Neural progenitor cell (in vitro differentiated cells): ENCODE data around the gene PDX1. TPM values are rescaled to one million over a fixed set of nuclear protein-coding genes. Genes with fewer than 3 reads are reported as not detected.

Experiments used
- DNase-seq: peaks from one replicate; pipeline ENCODE4 v3.0.0-alpha.2; 2016; ENCODE audit warnings: low spot score
- H2AFZ ChIP-seq: fragments of 200-600 bp; sonication (generic); replicated peaks from 2 replicates; pipeline ENCODE4 v1.6.1; 2016; ENCODE audit warnings: antibody characterized with exemption
- H3F3A ChIP-seq: fragments of 200-600 bp; sonication (generic); 2 replicates; pipeline ENCODE4 v1.6.1; 2016; ENCODE audit warnings: antibody characterized with exemption, low read depth
- H3K27ac ChIP-seq: fragments of 200-600 bp; sonication (generic); 2 replicates; pipeline ENCODE4 v1.5.1; 2016; ENCODE audit warnings: mild to moderate bottlenecking
- H3K27me3 ChIP-seq: fragments of 200-600 bp; sonication (generic); 2 replicates; pipeline ENCODE4 v1.6.1; 2016; ENCODE audit warnings: mild to moderate bottlenecking, moderate library complexity
- H3K36me3 ChIP-seq: fragments of 200-600 bp; sonication (generic); 2 replicates; pipeline ENCODE4 v1.5.1; 2016
- H3K4me1 ChIP-seq: fragments of 200-600 bp; sonication (generic); 2 replicates; pipeline ENCODE4 v1.6.1; 2016; ENCODE audit warnings: mixed run types
- H3K4me2 ChIP-seq: fragments of 200-600 bp; sonication (generic); 2 replicates; pipeline ENCODE4 v1.6.1; 2016
- H3K4me3 ChIP-seq: fragments of 200-600 bp; sonication (generic); 2 replicates; pipeline ENCODE4 v1.5.1; 2016
- H3K79me2 ChIP-seq: fragments of 200-600 bp; sonication (generic); 2 replicates; pipeline ENCODE4 v1.6.1; 2016; ENCODE audit warnings: low read depth
- H3K9ac ChIP-seq: fragments of 200-600 bp; sonication (generic); 2 replicates; pipeline ENCODE4 v1.6.1; 2016
- H3K9me3 ChIP-seq: fragments of 200-600 bp; sonication (generic); 2 replicates; pipeline ENCODE4 v1.5.1; 2016; ENCODE audit warnings: low read depth
- H4K20me1 ChIP-seq: fragments of 200-600 bp; sonication (generic); 2 replicates; pipeline ENCODE4 v1.6.1; 2016; ENCODE audit warnings: low read depth
- H3K27ac Mint-ChIP-seq: 3 replicates; pipeline ENCODE4 v1.8.0; 2021; ENCODE audit warnings: mixed read lengths
- H3K27me3 Mint-ChIP-seq: 2 replicates; pipeline ENCODE4 v1.8.0; 2022; ENCODE audit warnings: low read depth, mild to moderate bottlenecking, inconsistent platforms, moderate library complexity, mixed read lengths; ENCODE audit not compliant: insufficient read depth
- H3K36me3 Mint-ChIP-seq: 3 replicates; pipeline ENCODE4 v1.8.0; 2021; ENCODE audit warnings: mixed read lengths
- H3K4me1 Mint-ChIP-seq: 3 replicates; pipeline ENCODE4 v1.8.0; 2021; ENCODE audit warnings: mixed read lengths
- H3K4me3 Mint-ChIP-seq: 3 replicates; pipeline ENCODE4 v1.8.0; 2021; ENCODE audit warnings: mild to moderate bottlenecking, moderate library complexity, mixed read lengths
- H3K9me3 Mint-ChIP-seq: 3 replicates; pipeline ENCODE4 v1.8.0; 2020; ENCODE audit warnings: mixed read lengths
- EZH2 ChIP-seq: fragments of 200-600 bp; sonication (generic); IDR thresholded peaks from 2 replicates; pipeline ENCODE4 v1.6.1; 2017; ENCODE audit warnings: antibody characterized with exemption, mild to moderate bottlenecking, moderate library complexity
- EZH2phosphoT487 ChIP-seq: fragments of 200-600 bp; sonication (generic); IDR thresholded peaks from 2 replicates; pipeline ENCODE4 v1.6.1; 2017; ENCODE audit warnings: antibody characterized with exemption
- total RNA-seq: library from RNA; depleted of rRNA; stranded (reverse); fragments of >200 nt; gene quantifications from 2 replicates; pipeline ENCODE4 v1.2.3, GENCODE V29; 2015; ENCODE audit warnings: low replicate concordance
- TF ChIP-seq, protein P1 (sequence below): fragments of 200-600 bp; sonication (generic); IDR thresholded peaks from 2 replicates; pipeline ENCODE4 v1.5.1; 2017; ENCODE audit warnings: antibody characterized with exemption, mild to moderate bottlenecking

Gene PDX1
- total RNA-seq, 1 donor from 2014 or later = not detected

DNA sequence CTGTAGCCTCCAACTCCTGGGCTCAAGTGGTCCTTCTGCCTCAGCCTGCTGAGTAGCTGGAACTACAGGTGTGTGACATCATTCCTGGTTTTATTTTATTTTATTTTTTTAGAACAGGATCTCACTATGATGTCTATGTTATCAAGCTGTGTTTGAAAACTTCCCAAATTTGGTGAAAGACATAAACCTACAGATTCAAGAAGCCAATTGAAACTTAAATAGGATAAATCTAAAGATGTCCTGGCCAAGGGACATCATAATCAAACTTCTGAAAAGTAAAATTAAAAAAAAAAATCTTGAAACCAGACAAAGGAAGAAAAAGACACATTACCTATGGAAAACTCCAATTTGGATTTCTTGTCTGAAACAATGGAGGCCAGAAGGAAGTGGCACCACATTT lies 23.1 kb upstream of the PDX1 start:
- no peak overlapping the region for H3K4me3 ChIP-seq
- no peak for TF ChIP-seq EZH2
- TF ChIP-seq EZH2phosphoT487 = no peak
- TF ChIP-seq, protein P1, sequence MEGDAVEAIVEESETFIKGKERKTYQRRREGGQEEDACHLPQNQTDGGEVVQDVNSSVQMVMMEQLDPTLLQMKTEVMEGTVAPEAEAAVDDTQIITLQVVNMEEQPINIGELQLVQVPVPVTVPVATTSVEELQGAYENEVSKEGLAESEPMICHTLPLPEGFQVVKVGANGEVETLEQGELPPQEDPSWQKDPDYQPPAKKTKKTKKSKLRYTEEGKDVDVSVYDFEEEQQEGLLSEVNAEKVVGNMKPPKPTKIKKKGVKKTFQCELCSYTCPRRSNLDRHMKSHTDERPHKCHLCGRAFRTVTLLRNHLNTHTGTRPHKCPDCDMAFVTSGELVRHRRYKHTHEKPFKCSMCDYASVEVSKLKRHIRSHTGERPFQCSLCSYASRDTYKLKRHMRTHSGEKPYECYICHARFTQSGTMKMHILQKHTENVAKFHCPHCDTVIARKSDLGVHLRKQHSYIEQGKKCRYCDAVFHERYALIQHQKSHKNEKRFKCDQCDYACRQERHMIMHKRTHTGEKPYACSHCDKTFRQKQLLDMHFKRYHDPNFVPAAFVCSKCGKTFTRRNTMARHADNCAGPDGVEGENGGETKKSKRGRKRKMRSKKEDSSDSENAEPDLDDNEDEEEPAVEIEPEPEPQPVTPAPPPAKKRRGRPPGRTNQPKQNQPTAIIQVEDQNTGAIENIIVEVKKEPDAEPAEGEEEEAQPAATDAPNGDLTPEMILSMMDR = no peak
- peaks cover 16% of the 10 kb centered on the region for H3K27me3 Mint-ChIP-seq

DNA sequence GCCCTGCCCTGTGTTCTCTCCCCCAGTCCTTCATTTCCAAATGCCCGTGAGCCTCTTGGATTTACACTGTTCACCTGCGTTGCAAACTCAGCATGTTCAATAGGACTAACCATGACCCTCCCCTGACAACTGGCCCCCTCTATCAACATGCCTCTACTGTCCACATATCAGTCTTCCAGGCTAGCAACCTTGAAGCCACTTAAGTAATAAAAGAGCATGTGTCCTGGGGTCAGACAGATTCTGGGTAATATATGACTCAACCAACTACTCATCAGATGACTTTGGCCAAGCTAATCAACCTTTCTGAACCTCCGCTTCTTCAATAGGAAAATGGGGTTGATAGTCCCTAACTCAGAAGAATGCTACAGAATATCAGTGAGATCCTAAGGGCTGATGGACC lies 15.1 kb upstream of the PDX1 start:
- no peak overlapping the region for H3K9ac ChIP-seq
- Mint-ChIP-seq H3K27ac (no peak overlapping the region), H3K4me3 (no peak overlapping the region), H3K4me1 (no peaks in the 10 kb centered on the region), H3K27me3 (peaks cover 27% of the 10 kb centered on the region), H3K9me3 (no peaks in the 10 kb centered on the region), H3K36me3 (no peaks in the 10 kb centered on the region)
- no peak for DNase-seq
- H3K4me1 ChIP-seq = no peaks in the 10 kb centered on the region
- H3K27me3 ChIP-seq = peaks cover 95% of the 10 kb centered on the region
- no peaks in the 10 kb centered on the region for H3F3A ChIP-seq
- H3K4me2 ChIP-seq = no peak overlapping the region
- H3K27ac ChIP-seq = no peak overlapping the region
- no peak overlapping the region for H2AFZ ChIP-seq
- no peaks in the 10 kb centered on the region for H3K36me3 ChIP-seq
- H3K9me3 ChIP-seq = no peaks in the 10 kb centered on the region
- TF ChIP-seq EZH2phosphoT487 = no peak
- TF ChIP-seq, protein P1 = no peak
- no peak for TF ChIP-seq EZH2
- no peaks in the 10 kb centered on the region for H3K79me2 ChIP-seq
- no peaks in the 10 kb centered on the region for H4K20me1 ChIP-seq
- H3K4me3 ChIP-seq = no peak overlapping the region

More for the DNA sequence above, 23.1 kb upstream of the PDX1 start:
- peaks cover 12% of the 10 kb centered on the region for H3K9me3 Mint-ChIP-seq
- Histone ChIP-seq H3F3A (no peaks in the 10 kb centered on the region), H2AFZ (no peak overlapping the region), H3K4me1 (peaks cover 4% of the 10 kb centered on the region), H3K27ac (no peak overlapping the region), H3K27me3 (peaks cover 82% of the 10 kb centered on the region), H3K9me3 (no peaks in the 10 kb centered on the region), H3K79me2 (no peaks in the 10 kb centered on the region), H4K20me1 (no peaks in the 10 kb centered on the region), H3K36me3 (no peaks in the 10 kb centered on the region), H3K9ac (no peak overlapping the region), H3K4me2 (no peak overlapping the region)
- no peak for DNase-seq
- no peak overlapping the region for H3K4me3 Mint-ChIP-seq
- H3K36me3 Mint-ChIP-seq = no peaks in the 10 kb centered on the region
- no peak overlapping the region for H3K27ac Mint-ChIP-seq
- no peaks in the 10 kb centered on the region for H3K4me1 Mint-ChIP-seq

DNA sequence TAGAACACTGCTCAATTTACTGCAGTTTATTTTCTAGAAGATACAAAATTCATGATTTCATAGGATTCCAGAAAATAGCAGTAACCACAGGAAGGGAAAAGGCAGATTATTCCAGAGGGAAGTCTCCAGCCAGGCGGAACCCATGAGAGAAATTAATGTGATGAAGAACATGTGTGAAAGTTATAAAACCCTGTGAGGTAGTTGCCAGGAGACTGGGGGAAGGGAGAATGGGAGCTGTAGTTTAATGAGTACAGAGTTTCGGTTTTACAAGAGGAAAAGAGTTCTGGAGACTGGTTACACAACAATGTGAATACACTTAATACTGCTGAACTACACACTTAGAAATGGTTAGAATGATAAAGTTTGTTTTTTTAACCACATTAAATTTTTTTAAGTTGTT lies 14.2 kb upstream of the PDX1 start:
- H3K9ac ChIP-seq = no peak overlapping the region
- DNase-seq = no peak
- Mint-ChIP-seq H3K9me3 (no peaks in the 10 kb centered on the region), H3K4me1 (no peaks in the 10 kb centered on the region), H3K27ac (no peak overlapping the region), H3K27me3 (peaks cover 31% of the 10 kb centered on the region), H3K36me3 (no peaks in the 10 kb centered on the region), H3K4me3 (no peak overlapping the region)
- H4K20me1 ChIP-seq = no peaks in the 10 kb centered on the region
- H3K4me1 ChIP-seq = no peaks in the 10 kb centered on the region
- no peak overlapping the region for H3K4me2 ChIP-seq
- H3K4me3 ChIP-seq = no peak overlapping the region
- TF ChIP-seq EZH2phosphoT487 (no peak), EZH2 (peak; percentile 12)
- no peaks in the 10 kb centered on the region for H3K36me3 ChIP-seq
- H3F3A ChIP-seq = no peaks in the 10 kb centered on the region
- no peaks in the 10 kb centered on the region for H3K79me2 ChIP-seq
- H2AFZ ChIP-seq = no peak overlapping the region
- peaks cover 100% of the 10 kb centered on the region for H3K27me3 ChIP-seq
- no peaks in the 10 kb centered on the region for H3K9me3 ChIP-seq
- H3K27ac ChIP-seq = no peak overlapping the region

DNA sequence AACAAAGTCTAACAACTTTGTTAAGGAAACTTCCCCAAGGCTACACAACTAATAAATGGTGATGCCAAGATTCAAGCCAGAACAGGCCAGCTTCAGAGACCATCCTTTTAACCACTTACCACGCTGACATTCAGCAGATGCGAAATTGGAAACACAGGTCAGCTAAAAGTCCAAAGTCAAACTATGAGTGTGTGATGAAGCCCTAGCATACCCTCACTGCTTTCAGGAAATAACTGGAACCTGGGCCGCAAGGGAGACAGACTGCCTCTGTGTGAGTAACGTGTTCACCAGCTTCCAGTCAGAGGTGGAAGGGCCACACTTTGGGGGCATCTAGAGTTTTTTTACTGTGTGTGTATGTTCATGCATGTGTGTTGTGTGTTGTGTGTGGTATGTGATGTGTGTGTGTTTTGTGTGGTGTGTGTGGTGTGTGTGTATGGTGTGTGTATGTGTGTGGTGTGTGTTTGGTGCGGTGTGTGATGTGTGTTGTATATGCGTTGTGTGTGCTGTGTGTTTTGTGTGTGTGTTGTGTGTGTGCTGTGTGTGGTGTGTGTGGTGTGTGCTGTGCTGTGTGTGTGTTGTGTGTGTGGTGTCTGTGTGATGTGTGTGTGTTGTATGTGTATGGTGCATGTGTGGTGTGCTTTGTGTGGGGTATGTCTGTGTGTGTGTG lies 12.5 kb upstream of the PDX1 start:
- Histone ChIP-seq H3K4me2 (no peak overlapping the region), H3K9me3 (no peaks in the 10 kb centered on the region), H3K4me3 (no peak overlapping the region), H3K79me2 (no peaks in the 10 kb centered on the region), H3K36me3 (no peaks in the 10 kb centered on the region), H2AFZ (no peak overlapping the region), H3K9ac (no peak overlapping the region), H4K20me1 (no peaks in the 10 kb centered on the region), H3K4me1 (no peaks in the 10 kb centered on the region), H3K27ac (no peak overlapping the region), H3K27me3 (peaks cover 100% of the 10 kb centered on the region), H3F3A (peaks cover 4% of the 10 kb centered on the region)
- Mint-ChIP-seq H3K4me1 (no peaks in the 10 kb centered on the region), H3K4me3 (peak overlapping the region; percentile 0), H3K9me3 (no peaks in the 10 kb centered on the region), H3K27ac (no peak overlapping the region), H3K27me3 (peaks cover 34% of the 10 kb centered on the region), H3K36me3 (no peaks in the 10 kb centered on the region)
- TF ChIP-seq EZH2 = no peak
- TF ChIP-seq EZH2phosphoT487 = no peak
- TF ChIP-seq, protein P1 = no peak
- DNase-seq = no peak
